ENCODE data around the gene NEGR1.

The NEGR1 gene

GRCh38 chr1:72218141-72218739, 64.1 kb downstream of the NEGR1 start:
- no peak for TF ChIP-seq CTCF (IDR thresholded peaks at IDR 0.05; ENCODE audit: low read depth, low read length, missing control alignments)
- DNase-seq (ENCODE audit: low read depth) = no peak
- H3K4me3 ChIP-seq (ENCODE audit: low read depth, low read length) = no peak overlapping the region

- no peak for TF ChIP-seq CTCF (IDR thresholded peaks at IDR 0.05; ENCODE audit: low read depth, low read length, missing control alignments)
- DNase-seq (ENCODE audit: low read depth) = no peak
- no peak overlapping the region for H3K4me3 ChIP-seq (ENCODE audit: low read depth, low read length)
These were observed 75.3 kb downstream of the NEGR1 start for GRCh38 chr1:72207059-72207458.

- DNase-seq (ENCODE audit: low read depth) = no peak
- no peak for TF ChIP-seq CTCF (IDR thresholded peaks at IDR 0.05; ENCODE audit: low read depth, low read length, missing control alignments)
- no peak overlapping the region for H3K4me3 ChIP-seq (ENCODE audit: low read depth, low read length)
These were observed 79.6 kb downstream of the NEGR1 start for GRCh38 chr1:72202761-72203160.

GRCh38 chr1:72197786-72198185, 84.6 kb downstream of the NEGR1 start:
- no peak for TF ChIP-seq CTCF (IDR thresholded peaks at IDR 0.05; ENCODE audit: low read depth, low read length, missing control alignments)

GRCh38 chr1:72186733-72187307, 95.5 kb downstream of the NEGR1 start:
- no peak for DNase-seq (ENCODE audit: low read depth)
- TF ChIP-seq CTCF (IDR thresholded peaks at IDR 0.05; ENCODE audit: low read depth, low read length, missing control alignments) = no peak
- H3K4me3 ChIP-seq (ENCODE audit: low read depth, low read length) = no peak overlapping the region

More at GRCh38 chr1:72197786-72198185, 84.6 kb downstream of the NEGR1 start:
- no peak overlapping the region for H3K4me3 ChIP-seq (ENCODE audit: low read depth, low read length)
- no peak for DNase-seq (ENCODE audit: low read depth)

- no peak for TF ChIP-seq CTCF (IDR thresholded peaks at IDR 0.05; ENCODE audit: low read depth, low read length, missing control alignments)
- H3K4me3 ChIP-seq (ENCODE audit: low read depth, low read length) = no peak overlapping the region
- no peak for DNase-seq (ENCODE audit: low read depth)
These were observed 98.1 kb downstream of the NEGR1 start for GRCh38 chr1:72184099-72184701.
